ENCODE data around the gene LTBP2.

LTBP2 gene

DNA sequence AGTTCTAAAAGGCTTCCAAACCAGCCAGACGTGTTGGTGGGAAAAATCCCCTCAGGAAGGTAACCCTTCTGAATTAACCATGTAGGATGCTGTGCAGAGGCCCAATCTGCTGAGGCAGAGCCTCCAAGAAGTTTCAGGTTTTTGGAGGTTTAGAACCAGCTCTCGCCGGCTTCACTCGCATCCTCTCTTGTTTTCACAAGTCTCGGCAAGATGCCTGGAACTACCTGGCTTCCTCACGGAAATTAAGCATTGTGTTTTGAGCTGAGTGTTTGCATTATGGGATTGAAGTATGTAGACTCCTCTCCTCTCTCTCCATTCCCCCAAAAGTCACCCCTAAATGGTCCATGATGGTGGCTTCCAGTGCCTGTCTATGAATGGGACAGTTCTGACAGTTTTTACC, 20.6 kb downstream of the LTBP2 start:
- DNase-seq (ENCODE audit: low spot score), result no peak

- no peak for DNase-seq (ENCODE audit: low spot score)
Observed at GRCh38 chr14:74589291-74589879, 22.7 kb downstream of the LTBP2 start.

DNA sequence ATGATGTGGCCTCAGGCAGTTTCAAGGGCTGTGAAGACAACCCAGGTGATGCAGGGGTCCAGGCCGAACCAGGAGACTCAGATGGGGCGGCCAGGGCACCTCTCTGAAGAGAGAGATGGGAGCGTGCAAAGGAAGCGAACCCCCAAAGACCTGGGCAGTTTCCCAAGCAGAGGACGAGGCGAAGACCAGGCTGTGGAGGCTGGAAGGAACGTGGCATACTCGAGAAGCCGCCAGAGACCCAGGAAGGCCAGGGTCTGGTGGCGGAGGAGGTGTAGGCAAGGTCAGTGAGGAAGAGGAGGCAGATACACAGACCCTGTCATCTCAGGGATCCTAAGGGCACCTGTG, 24.7 kb downstream of the LTBP2 start:
- no peak for DNase-seq (ENCODE audit: low spot score)

DNA sequence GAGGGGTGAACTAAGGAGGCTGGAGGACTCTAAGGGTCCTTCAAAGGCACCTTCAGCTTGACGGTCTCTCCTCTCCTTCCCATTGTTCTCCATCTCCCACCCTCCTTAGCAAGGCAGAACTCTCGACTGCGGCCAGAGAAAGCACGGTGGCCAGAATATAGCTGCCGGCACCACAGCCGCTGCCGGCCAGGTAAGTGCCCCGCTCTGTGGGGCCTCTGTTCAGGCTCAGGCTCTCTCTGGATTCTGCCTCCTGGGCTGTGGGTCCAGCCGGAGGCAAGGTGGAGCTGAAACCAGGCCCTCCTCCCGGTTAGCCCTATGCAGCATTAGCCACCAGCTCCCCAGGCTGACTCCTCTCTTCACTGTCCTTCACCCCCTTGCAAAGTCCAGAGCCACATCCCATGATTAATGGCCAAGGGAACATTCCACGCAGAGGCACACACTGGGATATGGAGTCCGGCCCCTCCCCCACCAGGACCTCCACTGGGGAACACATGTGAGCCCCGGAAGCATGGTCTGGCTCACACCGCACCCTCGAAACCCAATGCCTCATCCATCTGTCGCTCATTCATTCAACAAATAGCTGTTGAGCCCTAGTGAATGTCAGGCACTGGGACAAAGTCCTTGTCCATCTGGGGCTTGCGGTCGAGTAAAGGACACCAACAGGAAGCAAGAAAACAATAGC, 25.2 kb downstream of the LTBP2 start:
- DNase-seq (ENCODE audit: low spot score), result no peak

GRCh38 chr14:74585406-74586335, 26.4 kb downstream of the LTBP2 start:
- DNase-seq (ENCODE audit: low spot score), result no peak

DNA sequence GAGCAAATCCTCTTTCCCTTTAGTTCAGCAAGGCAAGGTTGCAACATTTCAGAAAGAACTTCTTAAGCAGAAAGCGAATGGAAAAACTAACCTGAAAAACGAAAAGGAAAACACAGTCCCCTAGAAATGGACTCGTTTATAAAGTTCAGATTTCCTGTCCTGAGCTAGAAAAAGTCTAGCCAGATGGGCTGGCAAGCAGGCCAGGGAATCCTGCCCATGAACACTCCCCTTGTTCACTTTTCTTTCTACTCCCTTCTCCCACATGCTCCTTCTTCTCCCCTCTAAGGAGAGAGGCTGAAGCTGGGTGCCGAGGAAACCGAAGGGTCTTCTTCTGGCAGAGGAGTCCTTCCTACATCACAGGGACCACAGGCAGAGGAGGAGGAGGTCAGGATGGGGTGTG, 27.1 kb downstream of the LTBP2 start:
- no peak for DNase-seq (ENCODE audit: low spot score)

- no peak for DNase-seq (ENCODE audit: low spot score)
Observed at GRCh38 chr14:74583689-74584434, 28.2 kb downstream of the LTBP2 start.

GRCh38 chr14:74582910-74583581, 29.0 kb downstream of the LTBP2 start:
- no peak for DNase-seq (ENCODE audit: low spot score)

DNA sequence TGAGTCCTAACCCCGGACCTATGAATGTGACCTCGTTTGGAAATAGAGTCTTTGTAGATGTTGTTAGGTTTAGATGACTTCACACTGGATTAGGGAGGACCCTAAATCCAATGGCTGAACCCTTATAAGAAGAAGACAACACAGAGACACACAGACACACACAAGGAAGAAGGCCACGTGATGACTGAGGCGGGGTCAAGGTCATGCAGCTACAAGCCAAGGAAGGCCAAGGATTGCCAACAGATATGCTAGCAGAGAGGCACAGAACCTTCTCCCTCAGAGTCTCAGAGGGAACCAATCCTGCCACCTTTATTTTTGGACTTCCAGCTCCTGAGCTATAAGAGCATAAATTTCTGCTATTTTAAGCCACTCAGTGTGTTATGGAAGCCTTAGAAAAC, 31.8 kb downstream of the LTBP2 start:
- DNase-seq (ENCODE audit: low spot score), result no peak

DNA sequence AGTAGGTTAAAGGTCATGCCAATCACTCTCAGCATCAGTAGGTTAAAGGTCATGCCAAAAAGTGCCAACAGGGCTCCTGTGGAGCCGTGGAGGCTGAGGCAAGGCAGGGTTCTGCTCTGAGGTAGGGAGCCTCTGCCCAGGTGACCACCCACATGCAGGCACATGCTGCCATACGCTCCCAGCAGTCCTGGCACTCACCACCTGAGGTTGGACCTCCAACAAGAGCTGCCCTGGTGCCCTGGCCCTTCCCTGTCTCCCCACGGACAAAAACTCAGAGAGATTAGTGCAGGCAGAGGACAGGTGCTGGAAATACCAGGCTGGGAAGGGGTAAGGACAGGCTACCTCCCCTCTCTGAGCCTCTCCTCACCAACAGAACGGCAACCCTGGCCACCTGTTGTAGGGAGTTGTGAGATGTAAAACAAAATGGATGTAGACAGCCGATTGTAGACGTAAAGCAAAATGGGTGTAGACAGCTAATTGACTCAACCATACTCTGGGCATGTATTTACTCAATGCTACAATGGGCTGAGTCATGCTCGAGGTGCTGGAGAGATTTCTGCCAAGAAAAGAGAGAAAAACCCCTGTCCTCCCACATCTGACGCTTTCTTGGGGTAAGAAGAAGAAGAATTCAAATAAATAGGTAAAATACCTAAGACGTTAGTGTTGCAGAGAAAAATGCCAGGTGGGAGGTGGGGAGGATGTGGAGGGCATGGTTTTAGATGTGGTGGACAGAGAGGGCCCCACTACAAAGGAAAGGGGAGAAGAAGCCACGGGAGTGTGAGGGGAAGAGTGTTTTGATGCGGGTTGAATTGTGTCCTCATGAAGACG, 32.4 kb downstream of the LTBP2 start:
- DNase-seq (ENCODE audit: low spot score), result no peak

DNA sequence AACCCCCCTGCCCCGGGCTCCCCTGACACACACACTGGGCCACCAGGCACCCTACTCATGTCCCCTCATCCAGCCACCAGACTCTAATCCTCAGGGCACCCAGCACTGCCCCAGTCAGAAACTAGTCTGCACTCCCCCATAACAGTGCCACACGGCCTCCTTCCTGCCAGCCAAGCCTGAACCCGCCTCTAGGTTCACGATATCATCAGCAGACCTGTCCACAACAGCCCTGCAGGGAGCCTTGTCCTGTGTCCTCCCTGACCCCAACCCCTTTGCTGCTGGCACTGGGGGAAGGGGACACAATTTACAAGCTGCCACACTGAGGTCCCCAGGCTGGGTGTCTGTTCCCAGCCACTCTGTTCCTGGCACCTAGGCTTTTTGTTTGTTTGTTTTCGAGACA, 33.6 kb downstream of the LTBP2 start:
- no peak for DNase-seq (ENCODE audit: low spot score)

DNA sequence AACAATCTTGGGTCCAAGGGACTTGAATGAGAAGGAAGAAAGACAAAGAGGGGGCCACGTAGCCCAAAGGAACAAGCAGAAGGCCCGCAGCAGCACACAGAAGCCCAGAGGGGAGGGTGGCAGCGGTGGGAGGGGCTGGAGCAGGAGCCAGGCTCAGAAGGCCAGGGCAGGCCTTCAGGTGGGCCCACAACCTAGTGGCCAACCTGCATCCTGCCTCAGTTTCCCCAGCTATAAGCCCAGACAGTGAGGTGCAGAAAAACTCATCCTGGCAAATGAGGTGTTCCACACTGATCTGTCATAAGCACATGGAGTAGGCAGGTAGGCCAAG, 34.1 kb downstream of the LTBP2 start:
- no peak for DNase-seq (ENCODE audit: low spot score)

- no peak for DNase-seq (ENCODE audit: low spot score)
Observed at GRCh38 chr14:74577247-74577947, 34.6 kb downstream of the LTBP2 start.

GRCh38 chr14:74575936-74576335, 36.1 kb downstream of the LTBP2 start:
- DNase-seq (ENCODE audit: low spot score), result no peak

DNA sequence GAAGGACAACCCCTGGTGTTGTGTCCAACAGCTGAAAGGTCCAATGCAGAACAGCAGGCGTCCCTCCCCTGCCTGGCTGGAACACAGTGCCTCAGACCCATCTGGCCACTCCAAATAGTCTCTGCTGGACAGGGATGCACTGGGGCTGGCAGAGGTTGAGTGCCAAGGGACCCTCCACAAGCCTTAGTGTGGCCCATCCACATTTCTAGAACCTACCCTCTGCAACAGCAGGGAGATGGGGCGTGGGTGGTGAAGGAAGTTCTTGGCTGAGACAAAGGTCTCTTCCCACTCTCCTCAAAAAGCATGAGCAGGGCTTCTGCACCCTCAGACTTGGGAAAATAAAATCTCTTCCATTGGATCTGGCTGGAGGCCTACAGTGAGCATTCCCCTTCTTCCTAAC, 36.5 kb downstream of the LTBP2 start:
- DNase-seq (ENCODE audit: low spot score), result no peak

DNA sequence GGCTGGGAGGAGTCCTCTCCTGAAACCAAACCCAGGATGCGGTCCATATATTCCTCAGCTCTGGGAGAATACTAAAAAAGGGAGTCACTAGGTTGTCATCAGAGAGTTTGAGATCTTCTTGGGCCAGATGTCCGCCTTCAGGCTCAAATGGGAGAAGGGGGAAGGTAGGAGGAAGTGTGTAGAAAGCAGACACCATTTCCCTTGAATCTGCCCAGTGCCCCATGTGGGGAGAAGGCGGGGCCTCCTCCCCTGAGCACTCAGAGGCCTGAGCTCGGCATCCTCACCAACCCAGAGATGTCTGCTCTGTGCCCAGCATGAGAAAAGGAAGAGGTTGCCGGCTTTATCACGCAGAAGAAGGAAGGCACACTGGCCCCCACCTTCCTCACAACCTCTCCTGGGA, 37.3 kb downstream of the LTBP2 start:
- no peak for DNase-seq (ENCODE audit: low spot score)

- no peak for DNase-seq (ENCODE audit: low spot score)
Observed at GRCh38 chr14:74574090-74574433, 38.0 kb downstream of the LTBP2 start.

GRCh38 chr14:74573421-74574089, 38.5 kb downstream of the LTBP2 start:
- no peak for DNase-seq (ENCODE audit: low spot score)

GRCh38 chr14:74572726-74573301, 39.2 kb downstream of the LTBP2 start:
- DNase-seq (ENCODE audit: low spot score), result no peak

All from hematopoietic multipotent progenitor cell treated with erythropoietin and hydrocortisone succinate and interleukin-3 and kit ligand, for 17 days (in vitro differentiated cells).